ENCODE measurements around the gene PABPN1L. TPM values are rescaled to one million over a fixed set of nuclear protein-coding genes. Genes with fewer than 3 reads are reported as not detected.

The PABPN1L gene, protein sequence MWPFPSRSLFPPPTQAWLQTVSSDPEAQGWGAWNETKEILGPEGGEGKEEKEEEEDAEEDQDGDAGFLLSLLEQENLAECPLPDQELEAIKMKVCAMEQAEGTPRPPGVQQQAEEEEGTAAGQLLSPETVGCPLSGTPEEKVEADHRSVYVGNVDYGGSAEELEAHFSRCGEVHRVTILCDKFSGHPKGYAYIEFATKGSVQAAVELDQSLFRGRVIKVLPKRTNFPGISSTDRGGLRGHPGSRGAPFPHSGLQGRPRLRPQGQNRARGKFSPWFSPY
- not detected for polyA plus RNA-seq (2013, experiment 1 of 2; ENCODE audit: insufficient read length)
- not detected for polyA plus RNA-seq (2013, experiment 2 of 2; ENCODE audit: insufficient read length)

DNA sequence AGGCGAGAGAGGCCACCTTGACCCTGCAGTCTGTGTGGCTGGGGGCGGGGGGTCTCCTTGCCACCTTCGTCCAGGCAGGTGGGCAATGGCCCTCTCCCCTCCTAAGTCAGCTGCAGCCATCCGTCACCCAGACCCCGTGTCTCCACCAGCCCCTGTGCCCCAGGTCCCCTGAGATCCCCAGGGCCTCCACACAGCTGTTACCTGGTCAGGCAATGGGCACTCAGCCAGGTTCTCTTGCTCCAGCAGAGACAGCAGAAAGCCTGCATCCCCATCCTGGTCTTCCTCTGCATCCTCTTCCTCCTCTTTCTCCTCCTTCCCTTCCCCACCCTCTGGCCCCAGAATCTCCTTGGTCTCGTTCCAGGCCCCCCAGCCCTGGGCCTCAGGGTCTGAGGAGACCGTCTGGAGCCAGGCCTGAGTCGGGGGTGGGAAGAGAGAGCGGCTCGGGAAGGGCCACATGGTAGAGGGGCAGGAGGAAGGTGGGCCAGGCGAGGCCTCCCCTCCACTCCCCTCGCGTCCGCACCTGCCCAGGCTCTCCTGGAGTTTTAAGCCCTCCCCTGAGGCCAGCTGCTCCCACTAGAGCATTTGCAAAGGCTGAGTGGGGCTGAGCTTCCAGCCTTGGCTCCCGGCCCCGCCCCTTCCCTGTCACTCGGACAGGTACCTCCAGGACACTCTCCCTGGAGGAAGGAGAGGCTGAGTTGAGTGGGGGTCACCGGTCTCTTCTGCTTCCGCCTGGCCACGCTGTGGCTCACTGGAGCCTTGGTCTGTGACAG is at the start of gene PABPN1L:
PABPN1L (minus strand) TSS at position 510 of the 770 bp plus-strand sequence; CDS start at position 456, 54 bp downstream.
- no peak for DNase-seq

DNA sequence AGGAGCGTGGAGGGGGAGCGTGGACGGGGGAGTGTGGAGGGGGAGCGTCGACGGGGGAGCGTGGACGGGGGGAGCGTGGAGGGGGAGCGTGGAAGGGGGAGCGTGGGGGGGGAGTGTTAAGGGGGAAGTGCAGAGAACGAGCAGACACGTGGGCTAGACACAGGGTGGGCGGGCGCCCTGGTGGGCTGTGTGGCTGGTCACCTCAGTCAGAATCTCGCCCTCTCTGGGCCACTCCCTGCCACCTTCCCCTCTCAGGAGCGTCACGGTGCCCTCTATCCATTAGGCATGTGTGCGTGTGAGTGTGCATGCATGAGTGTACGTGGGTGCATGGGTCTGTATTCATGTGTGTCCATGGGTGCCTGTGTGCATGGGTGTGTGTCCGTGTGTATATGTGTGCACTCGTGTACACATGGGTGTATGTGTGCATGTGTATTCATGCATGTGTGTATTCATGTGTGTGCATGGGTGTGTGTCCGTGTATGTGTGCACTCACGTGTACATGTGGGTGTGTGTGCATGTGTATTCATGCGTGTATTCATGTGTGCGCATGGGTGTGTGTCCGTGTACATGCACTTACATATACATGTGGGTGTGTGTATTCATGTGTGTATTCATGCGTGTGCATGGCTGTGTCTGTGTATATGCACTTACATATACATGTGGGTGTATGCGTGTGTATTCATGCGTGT is 49.3 kb upstream of the PABPN1L start:
- DNase-seq: no peak

DNA sequence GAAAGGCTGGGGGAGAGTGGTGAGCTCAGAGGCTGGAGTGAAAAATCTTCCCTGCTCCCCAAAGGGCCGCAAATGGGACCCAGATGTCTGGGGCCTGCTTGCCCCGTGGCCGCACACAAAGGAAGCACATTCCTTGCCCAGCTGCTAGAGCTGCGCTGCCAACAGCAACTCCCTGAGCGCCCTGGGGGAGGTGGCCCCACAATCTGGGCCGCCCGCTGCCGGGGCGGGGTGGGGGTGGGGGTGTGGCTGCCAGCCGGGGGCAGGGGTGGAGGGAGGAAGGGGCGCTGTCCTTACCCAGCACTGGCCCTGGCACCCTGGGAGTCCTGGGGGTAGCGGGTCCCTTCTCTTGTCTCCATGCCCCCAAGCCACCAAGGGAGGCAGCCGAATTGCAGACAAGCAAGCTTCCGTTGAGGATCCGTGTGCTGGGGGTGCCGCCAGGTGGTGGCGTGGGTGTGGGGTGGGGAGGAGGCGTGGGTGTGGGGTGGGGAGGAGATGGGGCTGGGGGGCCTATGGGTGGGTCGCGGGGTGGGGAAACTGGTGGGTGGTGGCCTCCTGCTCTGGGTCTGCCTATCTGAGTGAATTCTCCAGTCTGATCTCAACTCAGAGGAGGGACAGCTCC is 48.4 kb upstream of the PABPN1L start:
- DNase-seq: peak; percentile 87

DNA sequence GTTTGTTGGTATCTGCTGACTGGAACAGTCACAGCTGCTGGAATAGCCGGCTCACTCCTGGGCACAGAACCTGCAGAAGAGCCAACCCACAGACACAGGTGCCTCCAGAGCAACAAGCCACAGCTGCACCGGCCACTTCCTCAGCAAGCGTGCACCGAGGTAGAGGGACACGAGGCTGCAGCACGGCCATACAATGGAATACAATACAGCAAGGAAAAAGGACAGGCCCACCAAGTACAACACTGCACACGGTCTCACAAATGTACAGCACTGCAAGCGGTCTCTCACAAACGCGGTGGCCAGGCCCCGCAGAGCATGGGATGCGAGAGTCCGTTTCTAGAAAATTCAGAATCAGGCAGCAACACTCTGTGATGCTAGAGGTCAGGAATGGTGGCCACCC is 47.4 kb upstream of the PABPN1L start:
- DNase-seq: no peak

DNA sequence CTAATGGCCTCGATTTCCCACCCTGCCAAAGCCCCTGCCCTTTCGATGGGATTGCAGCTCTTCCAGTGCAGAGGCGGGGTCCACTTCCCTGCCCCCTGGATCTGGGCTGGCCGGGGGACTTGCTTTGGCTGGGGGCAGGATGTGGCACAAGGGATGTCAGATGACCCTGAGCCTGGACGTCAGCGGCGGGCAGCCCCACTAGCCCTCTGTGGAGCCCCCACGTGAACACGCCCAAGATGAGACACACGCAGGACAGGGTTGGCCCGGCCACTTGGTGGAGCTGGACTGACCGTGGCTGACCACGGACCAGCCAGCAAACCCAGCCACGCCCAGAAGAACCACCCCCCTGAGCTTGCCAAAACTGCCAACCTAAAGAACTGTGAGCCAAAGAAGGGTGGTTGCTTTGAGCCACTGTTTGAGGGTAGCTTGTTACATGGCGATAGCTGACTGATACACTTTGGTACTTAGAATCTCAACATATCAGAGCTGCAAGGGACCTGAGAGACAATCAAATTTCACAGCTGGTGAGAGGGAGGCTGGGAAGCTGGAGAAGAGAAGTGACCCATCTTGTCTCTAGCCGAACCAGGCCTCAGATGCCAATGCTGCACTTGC is 46.6 kb upstream of the PABPN1L start:
- DNase-seq: no peak

DNA sequence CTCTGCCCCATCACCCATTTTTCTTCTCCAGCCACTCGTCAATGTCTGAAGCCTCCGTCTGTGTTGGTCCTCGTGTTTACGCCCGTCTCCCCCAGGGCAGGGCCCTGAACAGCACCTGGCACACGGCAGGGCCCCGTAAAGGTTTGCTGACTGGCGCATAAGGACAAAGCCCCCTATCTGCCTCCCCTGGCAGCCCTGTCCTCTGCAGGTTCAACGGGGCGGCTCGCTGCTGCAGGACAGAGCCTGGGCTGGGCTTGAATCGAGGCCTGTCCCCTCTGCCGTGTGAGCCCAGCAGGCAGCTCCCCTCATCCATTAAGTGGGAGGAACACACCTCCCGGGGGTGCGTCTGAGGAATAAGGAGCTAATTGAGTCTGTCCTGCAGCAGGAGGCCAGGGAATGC is 46.1 kb upstream of the PABPN1L start:
- no peak for DNase-seq

DNA sequence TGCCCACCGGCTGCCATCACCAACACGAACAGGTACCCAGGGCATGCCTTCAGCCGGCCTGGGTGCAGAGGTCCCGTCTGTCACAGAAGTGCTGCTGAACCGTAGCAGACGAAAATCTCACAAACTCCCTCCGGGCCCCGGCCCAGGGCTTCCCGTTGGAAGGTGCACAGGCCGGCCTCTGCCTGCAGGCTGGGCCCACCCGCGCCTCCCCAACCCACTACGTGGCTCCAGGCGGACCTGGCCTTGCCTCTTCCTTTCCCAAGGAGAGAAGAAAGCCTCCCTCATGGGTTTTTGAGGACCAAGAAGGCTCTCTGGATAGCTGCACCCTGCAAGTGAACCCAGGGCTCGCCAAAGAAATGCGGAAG is 45.5 kb upstream of the PABPN1L start:
- no peak for DNase-seq

DNA sequence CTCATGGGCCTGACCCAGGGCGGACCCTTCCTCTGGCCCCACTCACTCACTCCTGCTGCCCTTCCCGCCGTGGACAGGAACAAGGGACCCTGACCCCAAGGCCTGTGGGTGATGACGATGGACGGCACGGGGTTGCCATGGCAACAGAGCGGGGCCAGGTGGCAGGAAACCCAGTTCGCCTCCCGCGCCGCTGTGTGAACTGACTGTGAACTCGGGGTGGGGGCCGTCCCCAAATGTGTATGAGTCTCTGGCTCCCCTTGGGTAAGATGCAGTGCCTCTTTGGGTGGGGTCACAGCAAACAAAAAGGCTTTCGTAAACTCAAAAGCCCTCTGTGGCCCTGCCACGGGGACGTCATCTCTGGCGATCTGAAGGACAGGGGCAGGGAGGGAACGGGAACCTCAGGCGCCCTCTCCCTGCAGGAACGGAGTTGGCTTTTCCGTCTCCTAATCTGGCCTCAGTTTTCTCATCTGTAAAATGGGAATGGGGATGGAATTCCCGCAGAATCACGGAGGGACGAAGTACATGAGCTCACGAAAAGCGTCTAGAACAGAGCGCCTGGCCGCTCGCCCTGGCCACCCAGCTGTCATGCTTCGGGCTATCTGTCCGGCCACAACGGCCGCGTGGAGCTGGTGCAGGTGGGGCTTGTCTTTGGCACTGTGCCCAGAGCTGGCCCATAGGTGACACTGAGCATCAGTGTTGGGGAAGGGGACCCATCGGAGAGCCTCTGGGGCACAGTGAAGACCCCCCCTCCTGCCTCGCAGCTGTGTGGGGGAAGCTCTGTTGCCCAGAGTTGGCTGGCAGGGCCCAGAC is 44.9 kb upstream of the PABPN1L start:
- DNase-seq: no peak

DNA sequence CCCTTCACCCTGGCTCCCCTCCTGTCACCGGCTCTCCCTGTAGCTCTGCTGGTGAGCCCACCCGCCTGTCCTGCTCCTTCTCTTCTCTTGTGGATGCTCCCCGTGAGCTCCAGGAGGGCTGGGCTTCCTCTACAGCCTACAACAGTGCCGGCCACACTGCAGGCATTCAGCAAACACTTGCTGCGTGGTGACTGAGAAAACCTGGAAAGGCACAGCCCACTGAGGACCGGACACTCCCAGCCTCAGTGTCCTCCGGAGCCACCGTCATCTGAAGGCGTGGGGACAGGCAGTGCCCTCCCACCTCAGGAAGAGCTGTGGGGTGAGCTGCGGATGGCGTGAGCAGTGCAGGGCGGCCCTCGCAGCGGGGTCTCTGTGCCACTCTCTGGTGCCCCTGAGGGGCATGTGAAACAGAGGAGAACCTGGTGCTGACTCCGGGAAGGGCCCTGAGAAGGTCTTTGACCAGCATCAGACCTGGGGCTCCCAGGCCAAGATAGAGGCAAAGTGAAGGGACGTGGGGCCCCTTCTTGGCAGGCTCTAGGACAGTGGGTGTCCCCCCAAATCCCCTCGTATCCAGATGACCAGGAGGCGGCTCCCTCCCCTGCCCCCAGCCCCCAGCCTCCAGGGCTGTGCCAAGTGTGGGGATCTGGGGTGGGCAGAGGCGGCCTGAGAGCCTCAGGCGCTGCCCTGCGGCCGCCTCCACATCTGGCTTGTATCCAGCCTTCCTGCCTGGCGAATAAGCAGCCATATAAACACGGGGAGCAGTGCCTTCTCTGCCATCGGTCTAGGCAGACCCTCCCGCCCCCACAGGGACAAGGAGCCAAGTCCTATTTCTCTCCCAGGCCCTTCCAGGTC is 44.0 kb upstream of the PABPN1L start:
- no peak for DNase-seq

DNA sequence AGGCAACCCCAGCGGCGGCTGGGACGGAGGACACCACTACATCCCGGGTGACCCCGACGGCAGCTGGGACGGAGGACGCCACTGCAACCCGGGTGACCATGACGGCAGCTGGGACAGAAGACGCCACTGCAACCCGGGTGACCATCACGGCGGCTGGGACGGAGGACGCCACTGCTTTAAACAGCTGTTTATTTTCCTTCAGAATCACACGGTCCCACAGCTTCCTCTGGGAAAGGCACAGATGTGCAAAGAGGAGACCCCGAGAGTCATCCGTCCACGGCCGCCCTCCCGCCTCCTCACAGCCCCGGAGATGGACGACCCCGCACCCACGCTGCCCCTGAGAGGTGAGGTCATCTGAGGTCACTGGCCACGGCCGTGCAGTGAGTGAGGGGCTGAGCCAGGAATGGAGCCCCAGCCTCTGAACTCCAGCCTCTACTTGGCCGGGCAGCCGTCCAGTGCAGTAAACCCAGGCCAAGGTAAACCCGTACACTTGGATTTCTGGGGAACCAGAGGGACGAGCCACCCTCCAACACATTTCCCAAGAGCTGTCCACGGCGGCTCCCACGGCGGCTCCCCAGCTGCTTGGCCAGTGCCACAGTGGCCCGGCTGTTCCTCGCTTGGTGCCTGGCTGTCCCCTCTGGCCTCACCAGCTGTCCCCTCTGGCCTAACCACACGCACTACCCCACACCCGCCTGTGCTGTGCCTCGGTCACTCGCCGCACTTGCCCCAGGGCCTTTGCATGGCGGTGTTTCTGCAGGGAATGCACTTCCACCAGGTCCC is 43.2 kb upstream of the PABPN1L start:
- no peak for DNase-seq

DNA sequence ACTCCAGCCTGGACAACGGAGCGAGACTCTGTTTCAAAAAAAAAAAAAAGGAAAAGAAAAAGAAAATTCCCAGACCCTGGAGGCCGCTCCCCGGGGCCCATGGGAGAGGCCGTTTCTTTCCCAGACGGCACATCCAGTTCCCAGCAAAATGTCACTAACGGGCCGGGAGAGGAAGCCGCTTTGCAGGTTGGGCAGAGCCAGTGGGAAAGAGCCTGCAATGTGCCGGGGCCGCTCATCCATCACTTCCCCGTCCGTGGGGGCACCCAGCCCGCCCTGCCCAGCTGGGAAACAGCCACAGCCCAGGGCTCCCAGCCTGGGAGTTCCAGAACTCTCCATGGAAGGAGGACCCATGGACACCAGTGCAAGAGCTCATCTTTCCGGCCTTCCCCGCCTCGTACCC is 41.8 kb upstream of the PABPN1L start:
- no peak for DNase-seq

DNA sequence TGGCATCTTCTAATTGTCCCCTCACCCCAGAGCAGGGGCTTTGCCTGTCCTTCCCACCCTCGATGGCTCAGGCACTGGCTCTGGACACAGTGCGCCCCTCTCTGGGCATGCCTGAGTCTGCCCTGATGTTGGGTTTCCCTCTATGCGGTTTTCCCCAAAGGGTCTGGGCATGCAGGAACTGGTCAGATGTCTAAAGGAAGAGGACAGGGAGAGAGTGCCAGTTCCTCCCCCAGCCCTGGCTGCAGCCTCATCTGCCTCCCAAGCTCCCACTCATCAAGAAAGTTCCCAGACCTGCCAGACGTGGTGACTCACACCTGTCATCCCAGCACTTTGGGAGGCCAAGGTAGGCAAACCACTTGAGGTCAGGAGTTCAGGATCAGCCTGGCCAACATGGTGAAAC is 41.3 kb upstream of the PABPN1L start:
- no peak for DNase-seq

DNA sequence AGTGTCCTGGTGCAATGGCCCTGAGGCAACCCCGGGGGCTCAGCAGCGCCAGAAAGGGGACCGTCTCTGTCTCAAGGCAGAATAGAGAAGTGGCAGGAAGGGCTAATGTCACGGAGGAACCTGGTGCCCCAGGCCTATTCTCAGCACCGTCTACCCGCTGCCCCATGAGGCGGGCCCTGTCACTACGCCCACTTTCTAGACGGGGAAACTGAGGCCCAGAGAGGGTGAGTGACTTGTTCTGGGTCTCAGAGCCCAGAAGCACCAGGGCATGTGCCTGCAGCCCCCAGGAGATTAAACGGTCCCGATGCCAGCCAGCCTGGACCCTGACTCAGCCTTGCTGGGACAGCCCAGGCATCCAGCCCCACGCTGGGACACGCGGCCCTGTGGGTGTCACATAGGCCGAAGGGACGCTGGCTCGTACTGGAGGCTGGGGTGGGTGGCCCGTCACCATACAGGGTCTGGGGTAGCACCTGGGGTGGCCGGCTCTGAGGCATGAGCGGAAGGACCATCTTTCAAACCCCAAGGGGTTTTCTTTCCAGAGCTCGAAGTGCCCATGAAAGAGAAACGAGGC is 40.2 kb upstream of the PABPN1L start:
- DNase-seq: no peak

DNA sequence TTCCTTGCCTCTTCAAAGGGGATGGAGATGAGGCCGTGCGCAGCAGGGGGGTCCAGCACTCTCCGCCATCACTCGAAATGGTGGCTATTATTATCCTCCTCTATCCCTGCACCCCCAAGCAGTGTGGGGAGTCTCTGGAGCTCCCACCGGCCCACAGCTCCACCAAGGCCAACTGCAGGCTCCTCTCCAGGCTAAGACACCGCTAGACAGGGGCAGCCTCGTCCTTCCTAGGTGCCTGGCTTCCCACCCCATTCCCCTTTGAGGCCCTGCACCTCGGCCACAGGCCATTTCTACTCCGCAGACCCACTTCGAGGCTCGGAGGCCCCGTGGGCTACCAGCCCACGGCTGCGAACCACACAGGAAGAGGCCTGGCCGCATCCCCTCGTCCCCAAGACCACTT is 39.6 kb upstream of the PABPN1L start:
- DNase-seq: no peak

DNA sequence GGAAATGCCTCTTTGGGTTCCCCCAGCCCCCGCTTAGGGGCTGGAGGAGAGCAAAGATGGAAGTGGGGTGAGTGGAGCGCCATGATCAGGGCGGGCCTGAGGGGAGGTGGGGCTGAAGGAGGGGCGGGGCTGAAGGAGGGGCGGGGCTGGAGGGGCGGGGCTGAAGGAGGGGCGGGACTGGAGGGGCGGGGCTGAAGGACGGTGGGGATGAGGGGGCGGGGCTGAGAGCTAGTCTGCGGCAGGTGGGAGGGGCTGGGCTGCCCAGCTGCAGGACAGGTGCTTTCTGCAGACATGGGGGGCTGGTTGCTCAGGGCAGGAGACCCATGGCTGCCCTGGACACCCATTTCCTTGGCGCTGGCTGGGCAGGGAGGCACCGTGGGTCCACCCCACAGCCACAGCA is 39.1 kb upstream of the PABPN1L start:
- DNase-seq: no peak

DNA sequence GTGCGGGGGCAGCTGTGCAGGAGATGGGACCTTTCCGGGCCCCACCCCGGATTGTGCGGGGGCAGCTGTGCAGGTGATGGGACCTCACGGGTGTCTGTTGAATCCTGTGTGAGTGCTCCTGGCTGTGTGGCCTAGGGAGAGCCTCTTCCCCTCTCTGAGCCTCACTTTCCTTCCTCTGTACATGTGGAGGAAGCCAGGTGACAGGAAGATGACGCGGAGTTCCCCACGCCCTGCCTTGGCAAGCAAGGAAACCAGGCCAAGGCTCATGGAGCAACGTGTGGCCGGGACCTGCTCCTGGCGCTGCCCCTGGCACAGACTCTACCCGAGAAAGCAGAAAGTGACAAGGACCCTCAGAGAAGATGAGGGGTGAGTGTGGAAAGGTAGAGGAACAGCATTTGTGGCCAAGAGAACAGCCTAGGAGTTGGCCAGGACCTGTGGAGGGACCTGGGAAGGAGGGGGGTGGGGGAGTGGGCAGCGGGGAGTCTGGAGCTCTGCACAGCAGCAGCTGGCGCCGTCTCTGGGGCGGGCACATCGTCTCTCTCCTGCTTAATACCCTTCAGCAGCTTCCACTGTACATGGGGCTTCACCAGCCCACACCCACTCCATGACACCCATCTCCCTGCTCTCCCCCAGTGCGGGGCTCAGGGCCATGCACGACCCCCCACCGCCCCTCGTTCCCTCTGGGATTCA is 38.4 kb upstream of the PABPN1L start:
- no peak for DNase-seq

DNA sequence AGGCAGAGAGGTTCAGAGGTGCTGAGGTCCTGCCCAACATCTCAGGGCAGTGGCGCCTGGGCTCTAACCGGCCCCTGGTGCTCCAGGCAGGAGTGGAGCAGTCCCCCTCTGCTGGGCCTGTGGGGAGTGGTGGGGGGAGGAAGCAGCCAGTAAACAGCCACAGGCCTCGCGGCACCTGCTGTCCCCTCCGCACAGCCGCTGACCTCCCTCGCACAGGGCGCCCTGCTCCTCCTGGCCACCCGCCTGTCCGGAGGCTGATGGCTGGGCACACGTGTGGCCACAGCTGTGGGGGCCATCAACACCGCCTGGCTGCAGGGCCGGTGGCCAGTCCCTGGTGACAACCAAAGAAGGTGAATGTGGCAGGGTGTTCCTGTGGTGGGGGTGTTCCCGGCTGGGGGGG is 36.8 kb upstream of the PABPN1L start:
- DNase-seq: no peak

DNA sequence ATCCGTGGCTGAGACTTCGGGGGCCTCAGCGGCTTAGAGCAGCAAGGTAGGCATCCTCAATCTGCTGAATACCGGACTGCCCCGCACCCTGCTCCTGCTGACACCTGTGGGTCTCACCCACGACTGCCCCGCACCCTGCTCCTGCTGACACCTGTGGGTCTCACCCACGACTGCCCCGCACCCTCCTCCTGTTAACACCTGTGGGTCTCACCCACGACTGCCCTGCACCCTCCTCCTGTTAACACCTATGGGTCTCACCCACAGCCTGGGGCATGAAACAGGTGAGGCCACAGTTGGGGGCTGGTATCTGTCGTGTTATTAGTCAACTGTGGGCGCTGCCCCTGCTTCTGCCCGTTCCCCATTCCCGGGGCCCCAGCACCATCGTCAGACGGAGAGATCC is 36.3 kb upstream of the PABPN1L start:
- no peak for DNase-seq
